Measurements from ENCODE around the gene DAB1. TPM values are rescaled to one million over a fixed set of nuclear protein-coding genes. Genes with fewer than 3 reads are reported as not detected.

Gene DAB1
- total RNA-seq, 1 experiment from 2014 or later = not detected

- no peak for TF ChIP-seq ZFX (IDR thresholded peaks at IDR 0.05)
- no peak for TF ChIP-seq SP1 (IDR thresholded peaks at IDR 0.05; ENCODE audit: low read depth)
- no peak for TF ChIP-seq CEBPB (IDR thresholded peaks at IDR 0.05; ENCODE audit: low read depth)
- no peak for TF ChIP-seq CTCF (IDR thresholded peaks at IDR 0.05 in 2 of 3, conservative IDR thresholded peaks at IDR 0.05 in 1 of 3; ENCODE audit: borderline replicate concordance in 1 of 3, insufficient read depth in 1 of 3, low read depth in 2 of 3, low read length in 2 of 3)
- no peak for TF ChIP-seq EGR1 (IDR thresholded peaks at IDR 0.05; ENCODE audit: low read depth)
- no peak for TF ChIP-seq SRF (IDR thresholded peaks at IDR 0.05; ENCODE audit: low read depth)
- TF ChIP-seq, protein P1, sequence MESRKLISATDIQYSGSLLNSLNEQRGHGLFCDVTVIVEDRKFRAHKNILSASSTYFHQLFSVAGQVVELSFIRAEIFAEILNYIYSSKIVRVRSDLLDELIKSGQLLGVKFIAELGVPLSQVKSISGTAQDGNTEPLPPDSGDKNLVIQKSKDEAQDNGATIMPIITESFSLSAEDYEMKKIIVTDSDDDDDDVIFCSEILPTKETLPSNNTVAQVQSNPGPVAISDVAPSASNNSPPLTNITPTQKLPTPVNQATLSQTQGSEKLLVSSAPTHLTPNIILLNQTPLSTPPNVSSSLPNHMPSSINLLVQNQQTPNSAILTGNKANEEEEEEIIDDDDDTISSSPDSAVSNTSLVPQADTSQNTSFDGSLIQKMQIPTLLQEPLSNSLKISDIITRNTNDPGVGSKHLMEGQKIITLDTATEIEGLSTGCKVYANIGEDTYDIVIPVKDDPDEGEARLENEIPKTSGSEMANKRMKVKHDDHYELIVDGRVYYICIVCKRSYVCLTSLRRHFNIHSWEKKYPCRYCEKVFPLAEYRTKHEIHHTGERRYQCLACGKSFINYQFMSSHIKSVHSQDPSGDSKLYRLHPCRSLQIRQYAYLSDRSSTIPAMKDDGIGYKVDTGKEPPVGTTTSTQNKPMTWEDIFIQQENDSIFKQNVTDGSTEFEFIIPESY (IDR thresholded peaks at IDR 0.05; ENCODE audit: extremely low read depth, insufficient replicate concordance, low read length) = no peak
- no peak for TF ChIP-seq ELF1 (IDR thresholded peaks at IDR 0.05; ENCODE audit: borderline replicate concordance, low read depth)
- TF ChIP-seq ZNF274 (IDR thresholded peaks at IDR 0.05; ENCODE audit: low read depth, low read length) = no peak
- TF ChIP-seq TCF7L2 (IDR thresholded peaks at IDR 0.05; ENCODE audit: borderline replicate concordance, extremely low read depth, insufficient read depth, insufficient read length) = no peak
- TF ChIP-seq EZH2 (IDR thresholded peaks at IDR 0.05) = no peak
- TF ChIP-seq FOSL1 (IDR thresholded peaks at IDR 0.05; ENCODE audit: low read depth) = no peak
- no peak for TF ChIP-seq YY1 (IDR thresholded peaks at IDR 0.05; ENCODE audit: extremely low read depth, insufficient replicate concordance, low read depth, low read length)
- BruUV-seq (replicated peaks) = no TSS peak
- Histone ChIP-seq H3K9ac (ENCODE audit: low read length) (no peak overlapping the region), H4K20me1 (ENCODE audit: insufficient read depth) (no peaks in the 10 kb centered on the region), H2AFZ (ENCODE audit: low read depth, low read length, poor library complexity, severe bottlenecking) (no peak overlapping the region), H3K9me2 (ENCODE audit: insufficient read depth) (no peaks in the 10 kb centered on the region), H3K27ac (ENCODE audit: low read depth, low read length) (no peak overlapping the region), H3K4me2 (ENCODE audit: low read length) (no peak overlapping the region), H3K4me3 (replicated peaks in 1 of 2; ENCODE audit: low read depth in 1 of 2, low read length in 2 of 2) (no peak overlapping the region), H3K79me2 (ENCODE audit: insufficient read depth, low read length) (no peaks in the 10 kb centered on the region), H3K36me3 (ENCODE audit: control insufficient read depth in 1 of 2, insufficient read depth in 2 of 2, low read length in 2 of 2) (no peaks in the 10 kb centered on the region), H3K9me3 (ENCODE audit: control insufficient read depth in 1 of 2, insufficient read depth in 1 of 2, low read depth in 1 of 2, low read length in 2 of 2) (no peaks in the 10 kb centered on the region), H3K4me1 (ENCODE audit: control insufficient read depth in 1 of 2, insufficient read depth in 2 of 2, low read length in 2 of 2) (no peaks in the 10 kb centered on the region), H3K27me3 (ENCODE audit: insufficient read depth, low read length) (0 out of 2 replicates have a peak, but pooled peaks cover 8% of the 10 kb centered on the region)
- POLR2A ChIA-PET = no interaction called here
- ATAC-seq (no peak), DNase-seq (ENCODE audit: low read depth, low spot score) (no peak)
- RAD21 ChIA-PET (ENCODE audit: low non-redundant PET in 1 of 2, low total read pairs in 2 of 2, uncharacterized antibody in 2 of 2, unreplicated experiment in 2 of 2) = no interaction called here
- intact Hi-C loops (cut with micrococcal nuclease) = no loop called here
- CTCF ChIA-PET = no interaction called here
These were observed 93.9 kb downstream of the DAB1 start for GRCh38 chr1:57329937-57330336.

All from HCT116 (cell line).